DOHH2 (cell line): Measurements from ENCODE around the gene FAM107B.

Source experiments
- CTCF ChIP-seq: fragments of 200-600 bp; sonication (generic); IDR thresholded peaks from one replicate; pipeline ENCODE4 v1.5.1; 2014; ENCODE audit warnings: antibody characterized with exemption, mild to moderate bottlenecking, low read depth, low read length; ENCODE audit not compliant: poor library complexity, severe bottlenecking
- EZH2phosphoT487 ChIP-seq: fragments of 200-600 bp; sonication (generic); IDR thresholded peaks from 2 replicates; pipeline ENCODE4 v1.6.1; 2017; ENCODE audit warnings: borderline replicate concordance, mild to moderate bottlenecking, antibody characterized with exemption, low read length, moderate library complexity, mixed read lengths

- TF ChIP-seq EZH2phosphoT487, result no peak
- no peak for TF ChIP-seq CTCF
Observed at GRCh38 chr10:14606633-14607032, 168.1 kb downstream of the FAM107B start.
